Common myeloid progenitor, CD34-positive (primary cell): Measurements from ENCODE around the gene OPTC.

Source experiments
- CTCF ChIA-PET: fragments of 350-600 bp; sonication (Branson Sonifier 250); formaldehyde crosslinking; loops from one replicate; lab custom pipeline; 2021; ENCODE audit warnings: antibody characterized with exemption; lab: Charles Lee
- POLR2A ChIA-PET: fragments of 350-600 bp; sonication (Branson Sonifier 250); formaldehyde crosslinking; loops from one replicate; lab custom pipeline; 2021; ENCODE audit warnings: antibody characterized with exemption; lab: Charles Lee
- DNase-seq, 3 donors: peaks; one replicate each; pipeline versions ENCODE4 v3.0.0 to v3.0.0-alpha.2; 2013
- H3K27ac ChIP-seq, 2 experiments: 1 replicate in 1 of 2; 2 replicates in 1 of 2; pipeline ENCODE4 v1.7.0; 2013; ENCODE audit warnings: inconsistent platforms in 2 of 2, low read length in 2 of 2, mild to moderate bottlenecking in 2 of 2, low read depth in 1 of 2, moderate library complexity in 1 of 2; ENCODE audit not compliant: severe bottlenecking in 2 of 2, insufficient read depth in 1 of 2, poor library complexity in 1 of 2
- H3K27me3 ChIP-seq, 5 experiments: replicated peaks in 2 of 5; 1 replicate in 3 of 5; 2 replicates in 2 of 5; pipeline versions ENCODE4 v1.6.1 to v1.7.0; 2013; ENCODE audit warnings: low read length in 4 of 5, mild to moderate bottlenecking in 2 of 5, moderate library complexity in 2 of 5, inconsistent platforms in 1 of 5; ENCODE audit not compliant: insufficient read depth in 5 of 5, control insufficient read depth in 4 of 5
- H3K36me3 ChIP-seq, 4 experiments: 1 replicate in 2 of 4; 2 replicates in 2 of 4; pipeline versions ENCODE4 v1.6.1 to v1.7.0; 2013; ENCODE audit warnings: low read length in 3 of 4, control low read depth in 1 of 4, mild to moderate bottlenecking in 1 of 4; ENCODE audit not compliant: control insufficient read depth in 4 of 4, insufficient read depth in 4 of 4
- H3K4me1 ChIP-seq, 4 experiments: 1 replicate in 3 of 4; 2 replicates in 1 of 4; pipeline versions ENCODE4 v1.6.1 to v1.7.1; 2013; ENCODE audit warnings: low read length in 3 of 4, mild to moderate bottlenecking in 3 of 4, control low read depth in 1 of 4, inconsistent platforms in 1 of 4, moderate library complexity in 1 of 4; ENCODE audit not compliant: control insufficient read depth in 4 of 4, insufficient read depth in 4 of 4; ENCODE audit errors: control extremely low read depth in 1 of 4
- H3K4me3 ChIP-seq, 7 experiments: 1 replicate in 4 of 7; 2 replicates in 3 of 7; pipeline versions ENCODE4 v1.5.1 to v1.7.0; 2013; ENCODE audit warnings: mild to moderate bottlenecking in 7 of 7, low read length in 6 of 7, moderate library complexity in 6 of 7, inconsistent platforms in 2 of 7, low read depth in 2 of 7, control low read depth in 1 of 7; ENCODE audit not compliant: insufficient read depth in 4 of 7, control insufficient read depth in 1 of 7; ENCODE audit errors: extremely low read depth in 1 of 7
- H3K9me3 ChIP-seq, 5 experiments: 1 replicate in 4 of 5; 2 replicates in 1 of 5; pipeline versions ENCODE4 v1.6.1 to v1.7.1; 2013; ENCODE audit warnings: low read length in 4 of 5, mild to moderate bottlenecking in 2 of 5, inconsistent platforms in 1 of 5, low read depth in 1 of 5, moderate library complexity in 1 of 5; ENCODE audit not compliant: control insufficient read depth in 4 of 5, insufficient read depth in 2 of 5; ENCODE audit errors: control extremely low read depth in 1 of 5
- WGBS: methylation state at CpG from one replicate; pipeline ENCODE4 v1.1.5; 2013; ENCODE audit not compliant: insufficient coverage; 5-methylcytosine and 5-hydroxymethylcytosine counted together

The OPTC gene

GRCh38 chr1:203477748-203478147 lies 16.2 kb upstream of the OPTC start:
- 93% methylated on average over 3 of the region's 3 CpGs for WGBS
- DNase-seq, result peak in 1 of 3 donors; percentile 7
- Histone ChIP-seq H3K36me3 (no peaks in the 10 kb centered on the region), H3K27ac (no peak overlapping the region), H3K27me3 (peaks cover 0 to 7% (median 0%) of the 10 kb centered on the region in 5 experiments), H3K9me3 (no peaks in the 10 kb centered on the region), H3K4me1 (no peaks in the 10 kb centered on the region), H3K4me3 (no peak overlapping the region)
- ChIA-PET CTCF (interaction anchor here (1.2 to 3.9 kb wide), 4 partner anchors 10 to 210 kb away, joined by 3 to 22 read pairs (median 5); no protein-coding TSS in a partner anchor), POLR2A (no interaction called here)

GRCh38 chr1:203478231-203478630 lies 15.7 kb upstream of the OPTC start:
- Histone ChIP-seq H3K4me3 (no peak overlapping the region), H3K9me3 (no peaks in the 10 kb centered on the region), H3K27me3 (peaks cover 0 to 7% (median 0%) of the 10 kb centered on the region in 5 experiments), H3K27ac (no peak overlapping the region), H3K36me3 (no peaks in the 10 kb centered on the region), H3K4me1 (no peaks in the 10 kb centered on the region)
- ChIA-PET POLR2A (no interaction called here), CTCF (interaction anchor here (0.7 to 3.9 kb wide), 3 partner anchors 10 to 28 kb away, joined by 3 to 22 read pairs (median 3); no protein-coding TSS in a partner anchor)
- WGBS, result no CpG with 5 or more reads among the region's 3 CpGs
- no peak for DNase-seq

GRCh38 chr1:203478986-203479385 lies 15.0 kb upstream of the OPTC start:
- WGBS, result 92% methylated on average over 5 of the region's 5 CpGs
- H3K27me3 ChIP-seq, result peaks cover 0 to 7% (median 0%) of the 10 kb centered on the region in 5 experiments
- CTCF ChIA-PET, result interaction anchor here (0.7 to 3.9 kb wide), 3 partner anchors 9 to 29 kb away, joined by 3 to 22 read pairs (median 3); no protein-coding TSS in a partner anchor
- no peak for DNase-seq
- H3K27ac ChIP-seq, result no peak overlapping the region
- no peaks in the 10 kb centered on the region for H3K9me3 ChIP-seq
- H3K36me3 ChIP-seq, result no peaks in the 10 kb centered on the region
- H3K4me3 ChIP-seq, result no peak overlapping the region
- H3K4me1 ChIP-seq, result no peaks in the 10 kb centered on the region
- POLR2A ChIA-PET, result no interaction called here

- Histone ChIP-seq H3K36me3 (no peaks in the 10 kb centered on the region), H3K27ac (no peak overlapping the region), H3K27me3 (peaks cover 0 to 7% (median 0%) of the 10 kb centered on the region in 5 experiments), H3K9me3 (no peaks in the 10 kb centered on the region), H3K4me3 (no peak overlapping the region), H3K4me1 (no peaks in the 10 kb centered on the region)
- no peak for DNase-seq
- ChIA-PET CTCF (interaction anchor here (3.9 kb wide), 1 partner anchor 8 kb away, joined by 22 read pairs; no protein-coding TSS in a partner anchor), POLR2A (no interaction called here)
- WGBS, result no CpG with 5 or more reads among the region's 2 CpGs
Observed at GRCh38 chr1:203479646-203480045, 14.3 kb upstream of the OPTC start.

GRCh38 chr1:203480084-203480483 lies 13.9 kb upstream of the OPTC start:
- no peak overlapping the region for H3K27ac ChIP-seq
- H3K36me3 ChIP-seq, result no peaks in the 10 kb centered on the region
- H3K9me3 ChIP-seq, result no peaks in the 10 kb centered on the region
- WGBS, result 92% methylated on average over 2 of the region's 2 CpGs
- H3K4me1 ChIP-seq, result no peaks in the 10 kb centered on the region
- CTCF ChIA-PET, result no interaction called here
- no peak for DNase-seq
- POLR2A ChIA-PET, result no interaction called here
- H3K27me3 ChIP-seq, result peaks cover 0 to 5% (median 0%) of the 10 kb centered on the region in 5 experiments
- no peak overlapping the region for H3K4me3 ChIP-seq

GRCh38 chr1:203480525-203481084 lies 13.3 kb upstream of the OPTC start:
- ChIA-PET POLR2A (no interaction called here), CTCF (no interaction called here)
- H3K27me3 ChIP-seq, result peaks cover 0 to 4% (median 0%) of the 10 kb centered on the region in 5 experiments
- no peaks in the 10 kb centered on the region for H3K4me1 ChIP-seq
- H3K4me3 ChIP-seq, result no peak overlapping the region
- H3K9me3 ChIP-seq, result no peaks in the 10 kb centered on the region
- no peak overlapping the region for H3K27ac ChIP-seq
- 84% methylated on average over 5 of the region's 6 CpGs for WGBS
- no peak for DNase-seq
- no peaks in the 10 kb centered on the region for H3K36me3 ChIP-seq

- Histone ChIP-seq H3K9me3 (no peaks in the 10 kb centered on the region), H3K27me3 (peaks cover 0 to 4% (median 0%) of the 10 kb centered on the region in 5 experiments), H3K27ac (no peak overlapping the region), H3K36me3 (no peaks in the 10 kb centered on the region), H3K4me3 (no peak overlapping the region), H3K4me1 (no peaks in the 10 kb centered on the region)
- ChIA-PET POLR2A (no interaction called here), CTCF (no interaction called here)
- 100% methylated on average over 1 of the region's 1 CpG for WGBS
- no peak for DNase-seq
Observed at GRCh38 chr1:203481196-203481595, 12.8 kb upstream of the OPTC start.
